H1 (cell line): ENCODE measurements around the gene DNMT3B. TPM values are rescaled to one million over a fixed set of nuclear protein-coding genes. Genes with fewer than 3 reads are reported as not detected.

Experiments
- CTCF ChIA-PET: fragments of 300-600 bp; sonication (Branson Sonifier 250); formaldehyde crosslinking; loops from one replicate; lab custom pipeline; 2021; ENCODE audit not compliant: partially characterized antibody; lab: Charles Lee
- POLR2A ChIA-PET: fragments of 300-600 bp; sonication (Branson Sonifier 250); formaldehyde crosslinking; loops from one replicate; lab custom pipeline; 2021; ENCODE audit warnings: inconsistent platforms; ENCODE audit not compliant: partially characterized antibody; lab: Charles Lee
- DNase-seq, 2 experiments: peaks; one replicate each; pipeline versions ENCODE4 v3.0.0 to v3.0.0-alpha.2; 2010 to 2022; ENCODE audit warnings: low spot score in 2 of 2, low read depth in 1 of 2, mixed read lengths in 1 of 2
- FAIRE-seq: peaks from 2 replicates; lab custom pipeline; 2011; peaks lifted over from hg19 to GRCh38; lab: Jason Lieb, UNC
- H2AFZ ChIP-seq: 2 replicates; pipeline ENCODE4 v1.8.1; 2012; ENCODE audit warnings: low read length, inconsistent platforms
- H2AK5ac ChIP-seq: 2 replicates; pipeline ENCODE4 v1.6.1; 2013; ENCODE audit warnings: low read depth, low read length
- H2BK120ac ChIP-seq: replicated peaks from 2 replicates; pipeline ENCODE3; 2013; ENCODE audit warnings: low read depth, low read length, inconsistent platforms
- H2BK12ac ChIP-seq: 2 replicates; pipeline ENCODE4 v1.6.1; 2013; ENCODE audit warnings: low read depth, low read length
- H2BK15ac ChIP-seq: 2 replicates; pipeline ENCODE4 v1.6.1; 2013; ENCODE audit warnings: low read length
- H2BK20ac ChIP-seq: 2 replicates; pipeline ENCODE4 v1.6.1; 2013; ENCODE audit warnings: low read length
- H2BK5ac ChIP-seq: 2 replicates; pipeline ENCODE4 v1.6.1; 2013; ENCODE audit warnings: low read depth, low read length
- H3K14ac ChIP-seq: 2 replicates; pipeline ENCODE4 v1.6.1; 2013; ENCODE audit warnings: inconsistent platforms; ENCODE audit not compliant: insufficient read length
- H3K18ac ChIP-seq: 2 replicates; pipeline ENCODE4 v1.6.1; 2013; ENCODE audit warnings: low read length; ENCODE audit errors: extremely low read depth
- H3K23ac ChIP-seq: 2 replicates; pipeline ENCODE4 v1.6.1; 2013; ENCODE audit warnings: inconsistent platforms; ENCODE audit not compliant: insufficient read length
- H3K23me2 ChIP-seq: 2 replicates; pipeline ENCODE4 v1.6.1; 2013; ENCODE audit warnings: low read depth, low read length
- H3K27ac ChIP-seq: 2 replicates; pipeline ENCODE4 v1.6.1; 2011; ENCODE audit warnings: low read depth, low read length, inconsistent platforms
- H3K27me3 ChIP-seq, 4 experiments: replicated peaks in 1 of 4; 1 replicate in 1 of 4; 2 replicates in 3 of 4; pipeline versions ENCODE4 v1.6.1 to v1.8.1; 2011 to 2013; ENCODE audit warnings: low read length in 3 of 4, mild to moderate bottlenecking in 3 of 4, inconsistent platforms in 2 of 4, mixed read lengths in 2 of 4, moderate library complexity in 1 of 4; ENCODE audit not compliant: control insufficient read depth in 3 of 4, insufficient read depth in 3 of 4; ENCODE audit errors: extremely low read depth in 1 of 4
- H3K36me3 ChIP-seq, 4 experiments: 2 replicates each; pipeline versions ENCODE4 v1.6.1 to v1.8.1; 2011 to 2013; ENCODE audit warnings: mild to moderate bottlenecking in 4 of 4, low read length in 3 of 4, moderate library complexity in 2 of 4, control low read depth in 1 of 4, inconsistent platforms in 1 of 4; ENCODE audit not compliant: insufficient read depth in 4 of 4, control insufficient read depth in 2 of 4
- H3K4ac ChIP-seq: replicated peaks from 2 replicates; pipeline ENCODE3; 2013; ENCODE audit warnings: low read length, low read depth, mixed read lengths, inconsistent platforms; ENCODE audit not compliant: insufficient read length
- H3K4me1 ChIP-seq, 4 experiments: replicated peaks in 1 of 4; 1 replicate in 1 of 4; 2 replicates in 3 of 4; pipeline versions ENCODE4 v1.6.1 to v1.8.1; 2011 to 2013; ENCODE audit warnings: low read length in 3 of 4, inconsistent platforms in 2 of 4, mixed read lengths in 1 of 4; ENCODE audit not compliant: insufficient read depth in 4 of 4, control insufficient read depth in 3 of 4
- H3K4me2 ChIP-seq, 2 experiments: 2 replicates each; pipeline versions ENCODE4 v1.6.1 to v1.8.1; 2011 to 2013; ENCODE audit warnings: low read depth in 2 of 2, low read length in 2 of 2, control low read depth in 1 of 2, inconsistent platforms in 1 of 2, mild to moderate bottlenecking in 1 of 2; ENCODE audit not compliant: insufficient read depth in 1 of 2
- H3K4me3 ChIP-seq, 4 experiments: fragments of 200-600, 300-600 bp in 1 of 4; sonication (generic), shearing (Covaris generic), sonication (Bioruptor Twin) in 1 of 4; 2 replicates each; pipeline versions ENCODE4 v1.5.1 to v1.8.1; 2011 to 2016; ENCODE audit warnings: low read length in 4 of 4, low read depth in 3 of 4, control low read depth in 2 of 4, inconsistent platforms in 2 of 4, mild to moderate bottlenecking in 2 of 4, mixed read lengths in 1 of 4, moderate library complexity in 1 of 4; ENCODE audit not compliant: insufficient read depth in 2 of 4; ENCODE audit errors: extremely low read depth in 1 of 4
- H3K56ac ChIP-seq: replicated peaks from 2 replicates; pipeline ENCODE3; 2013; ENCODE audit warnings: low read depth, mild to moderate bottlenecking, mixed read lengths, low read length, inconsistent platforms; ENCODE audit not compliant: insufficient read length
- H3K79me1 ChIP-seq: 2 replicates; pipeline ENCODE4 v1.6.1; 2013; ENCODE audit warnings: low read depth, low read length, control low read depth
- H3K79me2 ChIP-seq, 2 experiments: 2 replicates each; pipeline versions ENCODE4 v1.6.1 to v1.8.1; 2012 to 2013; ENCODE audit warnings: low read length in 2 of 2, mild to moderate bottlenecking in 2 of 2, inconsistent platforms in 1 of 2; ENCODE audit not compliant: insufficient read depth in 2 of 2, control insufficient read depth in 1 of 2
- H3K9ac ChIP-seq, 4 experiments: replicated peaks in 1 of 4; 1 replicate in 1 of 4; 2 replicates in 3 of 4; pipeline versions ENCODE4 v1.6.1 to v1.8.1; 2011 to 2013; ENCODE audit warnings: low read depth in 3 of 4, low read length in 3 of 4, control low read depth in 2 of 4, mild to moderate bottlenecking in 2 of 4, moderate library complexity in 2 of 4, inconsistent platforms in 1 of 4; ENCODE audit errors: extremely low read depth in 1 of 4
- H3K9me3 ChIP-seq, 2 experiments: 2 replicates each; pipeline versions ENCODE4 v1.6.1 to v1.8.1; 2012 to 2013; ENCODE audit warnings: mild to moderate bottlenecking in 2 of 2, moderate library complexity in 2 of 2, control low read depth in 1 of 2, inconsistent platforms in 1 of 2, low read depth in 1 of 2, low read length in 1 of 2, mixed read lengths in 1 of 2; ENCODE audit not compliant: insufficient read depth in 2 of 2
- H4K20me1 ChIP-seq, 2 experiments: replicated peaks in 1 of 2; 2 replicates each; pipeline versions ENCODE3 to v1.8.1; 2011 to 2013; ENCODE audit warnings: inconsistent platforms in 2 of 2, low read length in 2 of 2, mild to moderate bottlenecking in 1 of 2; ENCODE audit not compliant: insufficient read depth in 2 of 2, control insufficient read depth in 1 of 2
- H4K5ac ChIP-seq: 2 replicates; pipeline ENCODE4 v1.6.1; 2013; ENCODE audit warnings: low read length, low read depth, mixed read lengths, inconsistent platforms; ENCODE audit not compliant: insufficient read length
- H4K8ac ChIP-seq: 2 replicates; pipeline ENCODE4 v1.8.0; 2013; ENCODE audit warnings: mild to moderate bottlenecking, moderate library complexity, low read length, inconsistent platforms; ENCODE audit not compliant: insufficient read depth; ENCODE audit errors: extremely low read depth
- H4K91ac ChIP-seq: replicated peaks from 2 replicates; pipeline ENCODE3; 2013; ENCODE audit warnings: low read length, mixed read lengths, inconsistent platforms; ENCODE audit not compliant: insufficient read length
- ASH2L ChIP-seq: fragments of 200-600, 300-600 bp; sonication (generic); IDR thresholded peaks from one replicate; pipeline ENCODE4 v1.7.1; 2017; ENCODE audit warnings: low read length
- ATF3 ChIP-seq: IDR thresholded peaks from 2 replicates; pipeline ENCODE4 v1.6.1; 2011; ENCODE audit warnings: low read depth, mild to moderate bottlenecking, low read length; ENCODE audit not compliant: insufficient read depth
- CBX5 ChIP-seq: fragments of 300-800, 300-1000 bp; sonication (generic); IDR thresholded peaks from 2 replicates; pipeline ENCODE4 v1.7.1; 2016; ENCODE audit warnings: antibody characterized with exemption, low read length, low read depth
- CHD1 ChIP-seq: IDR thresholded peaks from 2 replicates; pipeline ENCODE4 v1.6.1; 2012; ENCODE audit warnings: low read depth, low read length, improper control_type of control experiment
- CHD2 ChIP-seq: IDR thresholded peaks from 2 replicates; pipeline ENCODE4 v1.6.1; 2012; ENCODE audit warnings: low read length, improper control_type of control experiment
- CTBP2 ChIP-seq: IDR thresholded peaks from 2 replicates; pipeline ENCODE4 v1.7.0; 2011; ENCODE audit warnings: borderline replicate concordance, mild to moderate bottlenecking, moderate library complexity, mixed read lengths, low read length; ENCODE audit not compliant: insufficient read depth, insufficient read length
- JUND ChIP-seq: IDR thresholded peaks from 2 replicates; pipeline ENCODE4 v1.6.1; 2011; ENCODE audit warnings: mild to moderate bottlenecking, improper control_type of control experiment, low read length
- MAFK ChIP-seq: IDR thresholded peaks from 2 replicates; pipeline ENCODE4 v1.6.1; 2012; ENCODE audit warnings: low read depth, mild to moderate bottlenecking, improper control_type of control experiment, low read length
- PHF8 ChIP-seq: fragments of 200-600 bp; sonication (generic); conservative IDR thresholded peaks from 2 replicates; pipeline ENCODE4 v1.7.1; 2012; ENCODE audit warnings: low read depth, mild to moderate bottlenecking, inconsistent platforms, low read length, moderate library complexity
- POLR2A ChIP-seq, 2 experiments: IDR thresholded peaks; 1 replicate in 1 of 2; 2 replicates in 1 of 2; pipeline ENCODE4 v1.6.1; 2011; ENCODE audit warnings: low read depth in 2 of 2, low read length in 2 of 2, mild to moderate bottlenecking in 2 of 2; ENCODE audit errors: control extremely low read depth in 1 of 2
- POLR2AphosphoS5 ChIP-seq: IDR thresholded peaks from 2 replicates; pipeline ENCODE4 v1.6.1; 2011; ENCODE audit warnings: low read depth, low read length
- RXRA ChIP-seq: IDR thresholded peaks from 2 replicates; pipeline ENCODE4 v1.6.1; 2011; ENCODE audit warnings: low read depth, mild to moderate bottlenecking, low read length, moderate library complexity; ENCODE audit not compliant: insufficient read depth
- TEAD4 ChIP-seq: IDR thresholded peaks from 2 replicates; pipeline ENCODE4 v1.6.1; 2012; ENCODE audit warnings: low read depth, low read length, inconsistent platforms, mixed read lengths
- ZNF274 ChIP-seq: IDR thresholded peaks from 2 replicates; pipeline ENCODE4 v1.7.0; 2012; ENCODE audit warnings: low read length, borderline replicate concordance; ENCODE audit errors: extremely low read depth
- WGBS, 2 experiments: shearing (Covaris generic) in 1 of 2; methylation state at CpG; one replicate each; pipeline versions ENCODE4 v1.1.6 to v1.1.7; 2013 to 2015; ENCODE audit warnings: low lambda C conversion rate in 2 of 2, mixed read lengths in 2 of 2, inconsistent platforms in 1 of 2, low coverage in 1 of 2, missing lambda C conversion rate in 1 of 2; ENCODE audit not compliant: insufficient replicate concordance in 2 of 2, insufficient coverage in 1 of 2, insufficient read length in 1 of 2; ENCODE audit errors: extremely low coverage in 1 of 2, missing lambda C conversion rate in 1 of 2; 5-methylcytosine and 5-hydroxymethylcytosine counted together
- polyA plus RNA-seq, 7 experiments: library from polyadenylated mRNA; depleted of rRNA in 3 of 7; stranded (reverse) in 5 of 7; unstranded in 2 of 7; fragments of >200 nt in 5 of 7; fragments of 200-250 nt in 2 of 7; gene quantifications; 1 replicate in 5 of 7; 2 replicates in 1 of 7; 4 replicates in 1 of 7; pipeline versions ENCODE4 v1.2.1 to v1.2.3, GENCODE V29; 2011 to 2013; ENCODE audit warnings: missing spikeins in 2 of 7, mixed read lengths in 2 of 7
- total RNA-seq: library from RNA; stranded (reverse); fragmentation: NEBNext Ultra II Directional; extraction: Animal tissue kit (Norgen Biotek cat#: 25700); gene quantifications from 2 replicates; pipeline ENCODE4 v1.2.1, GENCODE V29; 2021

Gene DNMT3B
- total and polyA plus RNA-seq, 2 of the 8 experiments (the other 6 are each of a cell fraction or from before 2014, with no cell fraction given): 433 to 1,016 TPM

DNA sequence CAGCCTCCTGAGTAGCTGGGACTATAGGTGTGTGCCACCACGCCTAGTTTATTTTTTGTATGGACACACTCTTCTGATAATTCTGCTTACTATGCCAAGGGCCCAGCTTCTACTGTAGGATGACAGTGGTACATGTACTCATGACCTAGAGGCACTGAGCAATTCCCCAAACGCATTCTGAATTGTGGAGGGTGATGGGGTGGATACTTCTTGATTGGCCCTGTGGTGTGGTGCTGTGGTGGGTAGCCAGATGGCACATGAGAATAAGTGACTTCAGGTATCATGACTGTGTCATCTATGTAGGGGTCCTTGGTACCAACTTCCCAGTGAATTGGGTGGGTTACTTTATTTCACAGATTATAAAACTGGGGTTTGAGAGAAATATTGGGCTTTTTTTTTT, 11.0 kb downstream of the DNMT3B start:
- WGBS, 2 experiments: 87% methylated on average over 2 of the region's 2 CpGs; no CpG with 5 or more reads in 1 of the 2 experiments
- Histone ChIP-seq H2BK20ac (no peak overlapping the region), H3K23ac (no peak overlapping the region), H2BK15ac (no peak overlapping the region), H3K4me1 (peaks cover 12 to 36% (median 26%) of the 10 kb centered on the region in 4 experiments), H3K36me3 (peaks cover 8 to 90% (median 22%) of the 10 kb centered on the region in 4 experiments), H3K9me3 (no peaks in the 10 kb centered on the region), H2BK5ac (no peak overlapping the region), H2AFZ (no peak overlapping the region), H3K14ac (no peak overlapping the region), H2BK12ac (no peak overlapping the region), H3K18ac (no peak overlapping the region), H4K20me1 (peaks cover 52 to 58% of the 10 kb centered on the region in 2 experiments), H4K5ac (no peak overlapping the region), H3K4me3 (peak overlapping the region in 1 of 4 experiments; percentile 6; a peak in 1 of 8 replicates), H3K79me1 (peaks cover 5% of the 10 kb centered on the region), H3K27ac (no peak overlapping the region), H4K91ac (no peak overlapping the region), H3K4ac (no peak overlapping the region), H4K8ac (no peak overlapping the region), H3K27me3 (no peaks in the 10 kb centered on the region), H2BK120ac (no peak overlapping the region), H3K79me2 (peaks cover 70 to 100% of the 10 kb centered on the region in 2 experiments), H3K4me2 (peak overlapping the region in 1 of 2 experiments; percentile 48; a peak in 1 of 4 replicates), H3K9ac (no peak overlapping the region), H2AK5ac (no peak overlapping the region), H3K23me2 (no peaks in the 10 kb centered on the region), H3K56ac (no peak overlapping the region)
- CTCF ChIA-PET: interaction anchor here (0.9 to 9.4 kb wide), 5 partner anchors 10 to 96 kb away, joined by 3 to 221 read pairs (median 8); partner anchors contain the start of genes C20orf203 and COMMD7
- POLR2A ChIA-PET: interaction anchor here (0.6 to 9.3 kb wide), 14 partner anchors 7 to 256 kb away, joined by 3 to 209 read pairs (median 4); partner anchors contain the start of genes C20orf203 and DNMT3B
- FAIRE-seq (no peak), DNase-seq (no peak)
- TF ChIP-seq RXRA (no peak), JUND (no peak), PHF8 (no peak), POLR2AphosphoS5 (peak; percentile 52; the same call in 1 of the 2 replicates), CHD1 (no peak), ZNF274 (no peak), MAFK (no peak), CTBP2 (no peak), ATF3 (no peak), CHD2 (no peak), POLR2A (IDR thresholded peaks at IDR 0.05; ENCODE audit: control extremely low read depth in 1 of 2, low read depth in 2 of 2, low read length in 2 of 2) (0 out of 3 replicates have a peak, but pooled peaks of 1 of the 2 experiments have one; percentile 37), CBX5 (no peak), TEAD4 (no peak), ASH2L (no peak)
